ENCODE results near the gene TIGAR. TPM values are rescaled to one million over a fixed set of nuclear protein-coding genes. Genes with fewer than 3 reads are reported as not detected.

TIGAR gene
- total RNA-seq, 1 donor from 2014 or later: 18.3 TPM

GRCh38 chr12:4277205-4277543 is 43.8 kb upstream of the TIGAR start:
- Histone ChIP-seq H3K4me3 (ENCODE audit: low read depth, low read length) (no peak overlapping the region), H3K36me3 (ENCODE audit: control insufficient read depth, insufficient read depth, low read length) (no peaks in the 10 kb centered on the region), H3K27me3 (ENCODE audit: control insufficient read depth, insufficient read depth, low read length) (peaks cover 53% of the 10 kb centered on the region)
- no peak for DNase-seq (ENCODE audit: low read depth)
- no peak for TF ChIP-seq CTCF (IDR thresholded peaks at IDR 0.05; ENCODE audit: insufficient read depth, low read length, poor library complexity, severe bottlenecking)

- DNase-seq (ENCODE audit: low read depth): no peak
- Histone ChIP-seq H3K4me3 (ENCODE audit: low read depth, low read length) (no peak overlapping the region), H3K27me3 (ENCODE audit: control insufficient read depth, insufficient read depth, low read length) (peaks cover 46% of the 10 kb centered on the region), H3K36me3 (ENCODE audit: control insufficient read depth, insufficient read depth, low read length) (no peaks in the 10 kb centered on the region)
- TF ChIP-seq CTCF (IDR thresholded peaks at IDR 0.05; ENCODE audit: insufficient read depth, low read length, poor library complexity, severe bottlenecking): no peak
These were observed 43.2 kb upstream of the TIGAR start for GRCh38 chr12:4277857-4278256.

GRCh38 chr12:4278329-4279197 is 42.5 kb upstream of the TIGAR start:
- DNase-seq (ENCODE audit: low read depth): no peak
- H3K4me3 ChIP-seq (ENCODE audit: low read depth, low read length): no peak overlapping the region
- peaks cover 40% of the 10 kb centered on the region for H3K27me3 ChIP-seq (ENCODE audit: control insufficient read depth, insufficient read depth, low read length)
- TF ChIP-seq CTCF (IDR thresholded peaks at IDR 0.05; ENCODE audit: insufficient read depth, low read length, poor library complexity, severe bottlenecking): no peak
- H3K36me3 ChIP-seq (ENCODE audit: control insufficient read depth, insufficient read depth, low read length): no peaks in the 10 kb centered on the region

- no peaks in the 10 kb centered on the region for H3K36me3 ChIP-seq (ENCODE audit: control insufficient read depth, insufficient read depth, low read length)
- no peak for DNase-seq (ENCODE audit: low read depth)
- peaks cover 33% of the 10 kb centered on the region for H3K27me3 ChIP-seq (ENCODE audit: control insufficient read depth, insufficient read depth, low read length)
- H3K4me3 ChIP-seq (ENCODE audit: low read depth, low read length): no peak overlapping the region
- no peak for TF ChIP-seq CTCF (IDR thresholded peaks at IDR 0.05; ENCODE audit: insufficient read depth, low read length, poor library complexity, severe bottlenecking)
These were observed 41.8 kb upstream of the TIGAR start for GRCh38 chr12:4279198-4279690.

- H3K4me3 ChIP-seq (ENCODE audit: low read depth, low read length): no peak overlapping the region
- TF ChIP-seq CTCF (IDR thresholded peaks at IDR 0.05; ENCODE audit: insufficient read depth, low read length, poor library complexity, severe bottlenecking): no peak
- no peak for DNase-seq (ENCODE audit: low read depth)
- peaks cover 21% of the 10 kb centered on the region for H3K27me3 ChIP-seq (ENCODE audit: control insufficient read depth, insufficient read depth, low read length)
- H3K36me3 ChIP-seq (ENCODE audit: control insufficient read depth, insufficient read depth, low read length): no peaks in the 10 kb centered on the region
These were observed 40.5 kb upstream of the TIGAR start for GRCh38 chr12:4280351-4281163.

All from kidney epithelial cell (primary cell).